Forelimb muscle (tissue), 1 donor: ENCODE data around the gene RERE. TPM values are rescaled to one million over a fixed set of nuclear protein-coding genes. Genes with fewer than 3 reads are reported as not detected.
A peak's percentile ranks its signal among the peaks of the same experiment; 100 is the strongest.
"Not testable (repeated sequence)": the region's sequence is repeated elsewhere in the genome, so short reads cannot be mapped to it uniquely, and the experiment has no call there.

Experiments used
- DNase-seq: peaks from one replicate; pipeline ENCODE4 v3.0.0-alpha.2; 2013; ENCODE audit warnings: low read depth
- polyA plus RNA-seq: library from polyadenylated mRNA; unstranded; fragments of 120-200 nt; gene quantifications from one replicate; pipeline ENCODE4 v1.2.1, GENCODE V29; 2013; ENCODE audit not compliant: insufficient read length

Gene RERE
- polyA plus RNA-seq, 1 donor: 72.2 TPM

DNA sequence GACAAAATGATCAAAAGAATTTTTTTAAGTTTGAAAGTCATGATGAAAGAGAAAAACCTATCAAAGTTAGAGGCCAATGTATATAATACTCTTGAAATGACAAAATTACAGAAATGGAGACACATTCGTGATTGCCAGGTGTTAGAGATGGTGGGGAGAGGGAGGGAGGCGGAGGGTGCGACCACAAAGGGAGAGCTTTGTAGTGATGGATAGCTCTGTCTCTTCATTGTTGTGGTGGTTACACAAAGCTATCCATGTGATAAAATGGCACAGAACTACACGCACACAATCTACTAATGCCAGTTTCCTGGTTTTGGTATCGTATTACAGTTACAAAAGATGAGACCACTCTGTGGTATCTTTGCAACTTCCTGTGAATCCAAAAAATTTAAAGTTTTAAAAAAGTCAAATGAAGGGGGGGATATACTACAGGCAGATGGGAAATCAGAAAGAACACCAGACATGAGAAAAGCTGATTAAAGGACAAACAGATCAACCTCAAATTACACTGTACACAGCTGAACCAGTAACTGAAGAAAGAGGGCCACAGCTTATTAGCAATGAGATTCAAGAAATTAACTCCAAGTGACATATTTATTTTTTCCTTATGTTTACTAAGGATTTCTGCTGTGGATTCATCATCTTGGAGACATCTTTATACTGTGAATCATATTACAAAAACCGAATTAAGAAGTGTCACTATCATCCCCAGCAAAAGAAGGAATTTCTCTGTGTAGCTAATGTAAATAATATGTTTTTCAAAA is 300.5 kb downstream of the RERE start:
- DNase-seq: no peak

DNA sequence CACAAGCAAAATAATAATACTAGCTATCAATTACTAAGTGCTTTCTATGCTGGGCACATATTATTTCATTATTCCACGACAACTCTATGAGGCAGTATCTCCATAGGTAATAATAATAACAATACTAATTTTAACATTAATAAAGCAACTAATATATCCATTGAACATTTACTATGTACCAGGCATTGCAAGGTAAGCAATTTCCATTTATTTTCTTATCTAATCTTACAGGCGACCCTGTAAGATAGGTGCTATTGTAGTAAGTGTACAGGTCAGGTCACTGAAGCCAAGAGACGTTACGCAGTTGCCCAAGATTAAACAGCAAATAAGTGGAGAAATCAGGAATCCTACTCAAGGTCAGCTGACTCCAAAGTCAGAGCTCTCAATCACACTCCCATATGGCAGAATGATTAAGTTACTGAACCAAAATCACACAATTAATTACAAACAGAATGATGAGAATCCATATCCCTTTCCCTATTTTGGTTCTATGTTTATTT is 301.1 kb downstream of the RERE start:
- no peak for DNase-seq

DNA sequence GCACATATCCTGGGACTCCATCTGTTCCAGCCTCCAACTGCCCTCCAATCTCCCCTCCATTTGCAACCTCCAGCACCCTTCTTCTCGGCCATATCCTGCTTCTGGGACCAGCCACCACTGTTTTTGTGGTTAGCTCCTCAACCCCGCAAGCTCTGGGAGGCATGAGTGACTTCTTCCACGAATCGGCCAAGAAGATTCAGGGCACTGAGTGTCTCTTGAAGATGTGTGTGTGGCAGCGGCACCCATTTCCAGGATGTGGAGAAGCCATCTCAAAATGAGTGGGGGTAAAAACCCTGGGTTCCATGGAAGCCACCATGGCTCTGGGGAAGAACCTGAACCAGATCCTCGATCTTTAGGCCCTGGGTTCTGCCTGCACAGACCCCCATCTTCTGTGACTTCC is 304.9 kb downstream of the RERE start:
- no peak for DNase-seq

DNA sequence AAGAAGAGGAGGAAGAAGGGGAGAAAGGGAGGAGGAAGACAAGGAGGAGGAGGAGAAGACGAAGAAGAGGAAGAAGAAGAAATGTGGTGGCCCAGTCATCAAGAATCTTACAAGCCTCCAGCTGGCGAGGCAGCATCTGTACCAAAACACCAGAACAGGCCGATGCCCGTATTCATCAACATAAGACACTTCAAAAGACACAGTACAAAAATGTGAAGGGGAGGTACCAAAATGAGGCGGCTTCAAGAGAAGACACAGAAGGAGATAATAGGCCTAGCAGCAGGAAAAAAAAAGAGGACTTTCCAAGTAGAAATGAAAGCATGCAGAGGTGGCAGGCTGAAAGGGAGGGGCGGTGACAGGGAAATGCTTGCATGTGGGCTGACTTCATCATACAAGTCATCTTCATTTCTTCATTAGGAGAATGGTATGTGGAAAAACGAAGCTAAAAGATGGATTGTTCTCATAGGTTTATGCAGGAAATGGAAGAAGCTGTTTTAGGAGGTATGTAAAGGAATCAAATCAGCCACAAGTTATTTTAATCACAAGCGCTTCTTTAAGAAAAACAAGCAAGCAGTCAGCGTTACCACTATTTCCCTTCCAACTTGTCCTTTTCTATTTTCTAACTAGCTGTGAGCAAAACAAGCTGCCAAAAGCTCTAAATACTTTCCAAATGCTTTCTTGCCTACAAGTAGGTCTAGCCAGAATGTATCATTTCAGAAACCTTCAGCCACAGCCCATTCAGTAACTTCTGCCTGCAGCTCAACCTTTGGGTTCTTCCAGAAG is 307.2 kb downstream of the RERE start:
- peak; percentile 71 for DNase-seq

DNA sequence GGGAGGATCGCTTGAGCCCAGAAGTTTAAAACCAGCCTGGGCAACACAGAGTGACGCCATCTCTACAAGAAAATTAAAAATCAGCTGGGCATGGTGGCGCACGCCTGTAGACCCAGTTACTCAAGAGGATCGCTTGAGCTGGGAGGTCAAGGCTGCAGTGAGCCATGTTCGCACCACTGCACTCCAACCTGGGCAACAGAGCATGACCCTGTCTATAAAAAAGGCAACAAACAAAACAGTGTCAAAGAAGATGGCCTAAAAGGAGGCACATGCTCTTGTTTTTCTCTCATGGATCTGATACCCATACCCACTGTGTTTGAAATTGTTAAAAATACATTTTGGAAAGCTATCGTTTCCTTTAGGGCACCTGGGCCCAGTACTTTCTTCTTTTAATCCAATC is 307.9 kb downstream of the RERE start:
- DNase-seq: no peak

DNA sequence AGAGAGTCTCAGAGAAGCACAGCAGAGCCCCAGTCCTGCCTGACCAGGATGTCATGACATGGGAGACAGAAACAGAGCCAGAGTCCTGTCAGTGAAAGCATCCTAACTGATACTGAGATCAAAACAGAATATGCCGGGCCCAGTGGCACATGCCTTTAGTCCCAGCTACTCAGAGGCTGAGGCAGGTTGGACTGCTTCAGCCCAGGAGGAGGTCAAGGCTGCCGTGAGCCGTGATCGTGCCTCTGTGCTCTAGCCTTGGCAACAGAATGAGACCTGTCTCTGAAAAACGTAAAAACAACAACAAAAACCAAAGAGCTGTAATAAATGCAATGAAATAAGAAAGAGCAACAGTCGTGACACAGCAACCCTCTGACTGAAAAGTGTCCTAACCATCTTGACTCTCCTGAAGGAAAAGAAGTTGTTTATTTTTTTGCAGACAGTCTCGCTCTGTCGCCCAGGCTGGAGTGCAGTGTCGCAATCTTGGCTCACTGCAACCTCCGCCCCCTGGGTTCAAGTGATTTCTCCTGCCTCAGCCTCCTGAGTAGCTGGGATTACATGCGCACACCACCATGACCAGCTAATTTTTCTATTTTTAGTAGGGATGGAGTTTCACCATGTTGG is 310.3 kb downstream of the RERE start:
- DNase-seq: no peak

DNA sequence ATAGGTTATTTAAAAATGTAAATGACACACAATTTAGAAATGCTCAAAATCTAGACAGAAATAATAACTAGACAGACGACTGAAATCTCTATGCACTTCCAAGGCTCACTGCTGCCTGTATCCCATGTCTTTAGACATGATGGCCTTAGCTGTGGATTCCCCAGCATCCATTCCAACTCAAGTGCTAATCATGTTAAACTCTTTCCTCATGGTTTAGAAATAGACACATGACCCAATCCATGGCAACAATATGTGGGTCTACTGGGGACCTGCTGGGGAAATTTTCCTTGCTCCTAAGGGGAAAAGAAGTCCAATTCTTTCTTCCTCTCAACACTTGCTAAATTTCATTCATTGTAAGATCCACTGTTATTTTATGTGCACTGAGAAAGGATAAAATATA is 311.0 kb downstream of the RERE start:
- DNase-seq: no peak

DNA sequence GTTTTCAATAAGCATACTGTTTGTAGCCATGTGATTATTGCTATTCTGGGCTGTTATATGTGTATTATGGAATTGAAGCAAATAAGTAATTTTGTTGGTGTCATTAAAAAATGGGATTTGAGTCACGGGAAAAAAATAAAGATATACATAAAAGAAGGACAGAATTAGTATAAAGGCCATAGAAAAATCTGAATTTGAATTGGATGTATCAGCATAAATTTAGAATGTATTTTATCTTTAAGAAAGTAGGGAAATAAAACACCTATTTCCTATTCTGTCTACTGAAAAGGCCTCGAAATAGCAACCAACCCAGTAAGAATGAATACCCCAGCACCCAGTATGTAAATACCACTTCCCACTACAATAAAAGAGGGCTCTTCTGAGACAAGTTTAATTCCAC is 313.6 kb downstream of the RERE start:
- DNase-seq: no peak

DNA sequence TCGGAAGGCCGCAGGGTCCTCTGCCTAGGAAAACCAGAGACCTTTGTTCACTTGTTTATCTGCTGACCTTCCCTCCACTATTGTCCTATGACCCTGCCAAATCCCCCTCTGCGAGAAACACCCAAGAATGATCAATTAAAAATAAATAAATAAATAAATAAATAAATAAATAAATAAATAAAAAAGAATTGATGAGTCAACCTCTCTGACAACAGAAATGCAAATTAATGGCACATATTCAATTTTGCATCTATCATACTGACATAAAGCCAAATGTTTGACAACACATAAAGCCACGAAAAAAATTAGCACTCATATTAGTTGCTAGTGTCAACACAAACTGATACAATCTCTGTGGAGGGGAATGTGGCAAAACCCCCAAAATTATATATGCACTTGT is 314.5 kb downstream of the RERE start:
- not testable (repeated sequence) for DNase-seq

DNA sequence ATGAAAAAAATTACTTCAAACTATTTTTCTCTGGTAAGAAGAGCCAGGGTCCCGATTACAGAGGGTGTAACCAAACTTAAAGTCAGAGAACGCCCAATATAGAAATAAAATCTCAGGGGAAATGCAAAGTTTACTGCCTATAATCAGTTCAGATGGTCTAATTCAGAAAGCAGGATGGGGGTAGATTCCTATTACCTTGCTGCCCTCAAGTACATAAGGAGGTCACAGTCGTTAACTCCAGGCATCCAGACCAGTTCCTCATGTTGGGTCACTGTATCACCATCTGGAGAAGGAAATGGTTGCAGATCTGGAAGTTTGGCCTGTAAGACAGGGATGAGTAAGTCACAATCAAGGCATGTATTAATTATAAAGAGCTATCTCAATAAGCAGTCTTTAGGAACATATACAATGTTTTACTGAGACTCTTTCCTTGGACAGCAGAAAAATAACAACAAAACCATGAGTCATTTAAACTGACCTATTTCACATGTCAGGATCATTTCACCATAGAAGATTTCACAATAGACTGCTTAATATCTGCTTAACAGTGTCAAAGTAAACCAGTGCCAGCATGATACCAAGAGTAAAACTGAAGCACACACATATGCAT is 320.1 kb downstream of the RERE start:
- no peak for DNase-seq

DNA sequence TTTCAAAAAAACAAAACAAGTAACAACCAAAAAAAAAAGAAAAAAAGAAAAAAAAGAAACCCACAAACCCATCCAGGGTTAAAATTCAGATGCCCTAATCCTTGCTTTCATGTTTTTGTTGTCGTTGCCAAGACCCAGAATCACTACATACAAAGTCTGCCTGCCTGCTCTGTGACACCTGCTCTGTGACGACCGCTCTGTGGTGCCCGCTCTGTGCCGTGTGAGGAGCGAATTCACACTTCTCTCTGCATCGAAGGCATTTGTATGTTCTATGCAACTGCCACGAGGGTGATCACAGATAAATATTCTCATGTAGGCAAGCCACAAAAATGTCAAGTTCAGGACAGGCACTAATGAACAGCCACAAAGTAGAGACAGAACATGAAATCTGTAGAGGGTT is 321.0 kb downstream of the RERE start:
- DNase-seq: no peak

DNA sequence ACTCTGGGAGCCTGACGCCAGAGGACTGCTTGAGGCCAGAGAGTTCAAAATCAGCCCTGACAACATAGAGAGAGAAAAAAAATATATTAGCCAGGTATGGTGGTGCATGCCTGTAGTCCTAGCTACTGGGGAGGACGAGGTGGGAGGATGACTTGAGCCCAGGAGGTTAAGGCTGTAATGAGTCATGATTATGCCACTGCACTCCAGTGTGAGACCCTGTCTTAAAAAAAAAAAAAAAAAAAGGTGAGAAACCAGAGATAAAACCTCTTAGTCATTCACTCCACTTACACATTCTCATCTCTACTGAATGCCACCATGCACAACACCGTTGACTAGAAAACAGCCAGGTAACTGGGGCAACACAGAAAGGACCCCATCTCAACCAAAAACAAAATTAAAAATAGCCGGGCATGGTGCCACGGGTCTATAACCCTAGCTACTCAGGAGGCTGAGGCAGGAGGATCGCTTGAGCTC is 321.5 kb downstream of the RERE start:
- DNase-seq: no peak

DNA sequence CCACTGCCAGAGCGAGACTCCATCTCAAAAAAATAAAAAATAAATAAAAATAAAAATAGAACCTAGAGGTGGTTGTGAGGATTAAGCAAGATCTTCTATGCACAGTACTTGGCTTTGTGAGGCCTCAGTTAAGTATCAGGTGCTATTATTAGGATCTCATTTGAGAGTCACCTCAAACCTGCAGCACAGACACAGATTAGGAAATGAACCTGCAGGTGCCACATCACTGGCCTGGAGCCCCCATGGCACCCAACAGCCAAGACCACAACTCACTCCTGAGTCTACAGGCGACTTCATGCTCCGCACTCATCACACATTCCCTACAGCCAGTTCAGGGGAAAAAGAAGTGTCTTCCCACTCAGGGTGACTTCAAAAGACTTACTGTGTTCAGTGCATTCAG is 322.8 kb downstream of the RERE start:
- DNase-seq: no peak

DNA sequence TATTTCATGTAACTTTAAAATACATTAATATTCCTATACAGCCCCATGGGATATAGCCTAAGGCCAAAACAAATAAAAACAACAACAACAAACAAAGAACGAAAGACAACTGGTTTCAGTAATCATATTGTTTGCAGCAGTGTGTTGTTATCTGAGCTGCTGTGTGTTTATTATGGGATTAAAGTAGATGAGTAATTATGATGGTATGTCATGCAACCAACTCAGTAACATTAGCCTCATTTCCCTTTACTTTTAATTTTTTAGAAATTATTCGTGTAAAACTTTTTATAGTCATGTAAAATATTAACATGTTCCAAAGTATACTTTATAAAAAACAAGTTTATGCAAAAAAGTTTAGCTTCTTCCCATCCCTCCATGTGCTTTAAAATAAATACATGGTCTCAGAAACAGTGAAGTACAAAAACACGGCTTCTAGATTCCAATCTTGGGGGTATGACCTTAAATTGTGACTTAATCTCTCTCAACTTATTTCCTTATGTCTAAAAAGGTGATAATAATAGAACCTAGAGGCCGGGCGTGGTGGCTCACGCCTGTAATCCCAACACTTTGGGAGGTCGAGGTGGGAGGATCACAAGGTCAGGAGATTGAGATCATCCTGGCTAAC is 323.4 kb downstream of the RERE start:
- no peak for DNase-seq

DNA sequence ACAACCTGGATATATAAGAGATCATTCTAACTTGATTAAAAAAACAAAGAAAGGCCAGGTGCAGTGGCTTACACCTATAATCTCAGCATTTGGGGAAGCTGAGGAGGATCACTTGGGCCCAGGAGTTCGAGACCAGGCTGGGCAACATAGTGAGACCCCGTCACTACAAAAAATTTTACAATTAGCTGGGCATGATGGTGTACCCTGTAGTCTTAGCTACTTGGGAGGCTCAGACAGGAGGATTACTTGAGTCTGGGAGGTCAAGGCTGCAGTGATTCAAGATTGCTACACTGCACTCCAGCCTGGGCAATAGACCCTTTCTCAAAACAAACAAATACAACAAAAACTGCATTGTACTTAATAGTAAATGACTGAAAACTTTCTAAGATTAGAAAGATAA is 330.2 kb downstream of the RERE start:
- DNase-seq: no peak

DNA sequence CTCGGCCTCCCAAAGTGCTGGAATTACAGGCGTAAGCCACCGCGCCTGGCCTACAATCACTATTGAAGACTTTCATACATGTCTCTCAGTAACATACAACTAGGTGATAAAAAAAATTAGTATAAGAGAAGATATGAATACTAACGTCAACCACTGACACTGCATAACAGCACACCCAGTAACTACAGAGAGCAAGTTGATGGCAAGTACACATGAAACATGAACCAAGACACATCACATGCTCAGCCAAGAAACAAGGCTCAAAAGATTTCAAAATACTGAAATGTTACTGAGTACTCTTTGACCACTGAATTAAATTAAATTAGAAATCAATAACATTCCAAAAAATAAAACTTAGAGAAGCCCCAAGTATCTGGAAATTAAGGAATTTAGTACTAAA is 331.4 kb downstream of the RERE start:
- DNase-seq: no peak

DNA sequence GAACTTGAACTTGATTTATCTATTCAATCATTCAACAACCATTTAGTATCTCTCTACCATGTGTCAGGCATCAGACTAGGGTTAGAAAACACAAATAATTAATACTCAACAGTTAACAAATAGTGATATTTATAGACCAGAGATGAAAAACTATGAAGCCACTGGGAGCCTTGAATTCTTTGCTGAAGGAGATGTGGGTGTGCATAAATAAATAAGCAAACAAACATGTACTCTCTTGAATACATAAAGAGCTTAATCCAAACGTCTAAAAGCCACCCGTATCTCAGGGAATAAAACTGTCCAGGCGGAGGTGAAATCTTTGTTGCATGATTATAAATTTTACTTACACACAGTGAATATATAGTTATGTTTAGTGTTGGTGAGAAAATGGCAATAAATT is 333.9 kb downstream of the RERE start:
- no peak for DNase-seq

DNA sequence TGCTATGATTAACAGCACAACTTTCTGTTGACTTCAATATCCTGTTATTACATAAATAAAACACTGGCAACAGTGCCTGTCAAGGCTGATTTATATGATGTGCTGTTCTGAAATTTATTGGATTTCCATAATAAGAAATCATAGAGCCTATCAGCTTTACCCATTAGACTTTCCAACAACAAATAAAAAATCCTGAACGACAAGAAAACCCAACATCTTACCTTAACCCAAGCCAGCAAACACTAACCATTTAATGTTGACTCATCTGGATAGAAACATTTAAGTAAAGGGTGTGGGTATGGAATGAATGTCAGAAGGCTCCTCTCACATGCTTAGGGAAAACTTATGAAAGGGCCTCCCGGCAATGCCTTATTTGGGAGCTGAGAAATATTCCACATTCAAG is 334.5 kb downstream of the RERE start:
- no peak for DNase-seq

DNA sequence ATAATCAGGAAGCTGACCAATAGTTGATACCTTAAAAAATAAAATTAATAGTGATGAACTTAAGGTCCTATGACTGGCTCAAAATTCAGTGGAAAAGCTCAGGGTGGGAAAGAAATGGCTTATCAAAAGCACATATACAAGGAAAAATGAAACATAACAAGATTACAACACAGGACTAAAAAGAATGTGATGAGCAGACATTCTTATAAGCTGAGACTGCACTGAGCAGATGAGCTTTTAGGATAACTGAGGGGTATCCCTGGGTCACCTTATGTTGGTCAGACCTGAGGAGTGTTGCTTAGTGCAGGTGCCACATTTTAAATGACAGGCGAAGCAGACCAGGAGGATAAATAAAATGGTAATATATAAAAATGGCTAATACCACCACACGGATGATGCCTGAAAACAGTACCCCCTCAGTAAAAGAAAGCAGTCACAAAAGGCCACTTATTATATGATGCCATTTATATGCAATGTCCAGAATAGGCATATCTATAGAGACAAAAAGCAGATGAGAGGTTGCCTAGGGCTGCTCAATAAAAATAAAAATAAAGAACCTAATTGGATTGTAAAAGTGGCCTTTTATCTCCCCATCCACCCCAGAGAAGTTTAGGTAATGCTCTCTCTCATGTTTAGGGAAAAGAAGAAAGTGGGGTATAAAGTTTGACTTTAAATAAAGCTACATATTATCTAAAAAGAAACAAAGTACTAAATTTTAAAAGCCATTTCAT is 335.6 kb downstream of the RERE start:
- no peak for DNase-seq

DNA sequence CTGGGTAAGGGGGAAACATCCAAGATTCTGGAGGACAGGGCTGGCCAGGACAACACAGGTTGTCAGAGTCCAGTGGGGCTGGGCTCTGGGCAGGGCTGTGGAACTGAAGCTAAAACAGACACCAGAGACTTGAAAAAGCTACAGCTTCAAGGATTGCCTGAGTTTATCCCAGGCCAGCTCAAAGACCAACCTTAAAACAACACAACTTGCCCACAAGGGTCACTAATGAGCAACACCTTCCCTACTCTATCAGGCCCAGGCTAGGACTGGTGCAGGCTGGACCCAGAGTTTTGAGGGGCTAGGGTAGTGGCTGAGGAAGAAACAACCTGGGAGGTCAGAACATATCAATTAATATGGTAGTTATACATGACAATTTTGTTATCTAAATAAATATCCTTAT is 338.9 kb downstream of the RERE start:
- no peak for DNase-seq

DNA sequence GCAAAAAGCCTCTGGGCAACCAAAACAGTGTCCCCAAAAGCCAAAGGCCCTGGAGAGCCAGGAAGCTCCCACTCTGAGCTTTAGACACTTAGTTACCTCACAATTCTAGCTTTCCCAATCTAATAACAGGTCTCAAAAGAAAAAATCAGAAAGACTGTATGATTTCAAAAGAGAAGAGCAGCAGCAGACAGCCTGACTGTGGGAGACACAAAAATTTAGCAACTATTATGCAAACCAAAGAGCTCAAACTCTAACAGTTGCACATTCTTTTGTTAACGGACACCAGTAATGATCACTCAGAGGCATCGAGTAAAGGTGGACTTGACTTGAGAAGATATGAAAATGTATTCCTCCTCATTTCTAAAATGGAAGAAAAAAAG is 339.5 kb downstream of the RERE start:
- no peak for DNase-seq
